ENCODE results near the gene RAC2. TPM values are rescaled to one million over a fixed set of nuclear protein-coding genes. Genes with fewer than 3 reads are reported as not detected.

RAC2 gene
- total and polyA plus RNA-seq, 2 of the 8 experiments (the other 6 are each of a cell fraction or from before 2014, with no cell fraction given) = 2.3 to 4.3 TPM

GRCh38 chr22:37269936-37270678 lies 26.0 kb upstream of the RAC2 start:
- no peak overlapping the region for H3K27ac ChIP-seq (ENCODE audit: low read depth, low read length)
- no peak for TF ChIP-seq SIN3A (conservative IDR thresholded peaks at IDR 0.05 in 1 of 2, IDR thresholded peaks at IDR 0.05 in 1 of 2; ENCODE audit: low read depth in 1 of 2, low read length in 2 of 2)
- TF ChIP-seq TBP (IDR thresholded peaks at IDR 0.05; ENCODE audit: low read depth, low read length) = no peak
- no peak for TF ChIP-seq JUN (IDR thresholded peaks at IDR 0.05; ENCODE audit: low read depth, low read length)
- no peak overlapping the region for H3K18ac ChIP-seq (ENCODE audit: extremely low read depth, low read length)
- H3K56ac ChIP-seq (replicated peaks; ENCODE audit: insufficient read length, low read depth, low read length) = no peak overlapping the region
- no peaks in the 10 kb centered on the region for H3K36me3 ChIP-seq (ENCODE audit: control insufficient read depth in 2 of 4, insufficient read depth in 4 of 4, low read length in 3 of 4)
- H3K4me2 ChIP-seq (ENCODE audit: insufficient read depth in 1 of 2, low read depth in 2 of 2, low read length in 2 of 2) = no peak overlapping the region
- no peak overlapping the region for H2BK5ac ChIP-seq (ENCODE audit: low read depth, low read length)
- H3K23me2 ChIP-seq (ENCODE audit: low read depth, low read length) = 0 out of 2 replicates have a peak, but pooled peaks cover 2% of the 10 kb centered on the region
- FAIRE-seq = no peak
- H4K20me1 ChIP-seq (replicated peaks in 1 of 2; ENCODE audit: control insufficient read depth in 1 of 2, insufficient read depth in 2 of 2, low read length in 2 of 2) = no peaks in the 10 kb centered on the region
- ChIA-PET CTCF (ENCODE audit: partially characterized antibody) (interaction anchor here (0.7 to 6.9 kb wide), 4 partner anchors 10 to 192 kb away, joined by 3 to 48 read pairs (median 18); partner anchors contain the start of gene CYTH4), POLR2A (ENCODE audit: partially characterized antibody) (no interaction called here)
- no peak overlapping the region for H2BK12ac ChIP-seq (ENCODE audit: low read depth, low read length)
- H3K23ac ChIP-seq (ENCODE audit: insufficient read length) = no peak overlapping the region
- H4K5ac ChIP-seq (ENCODE audit: insufficient read length, low read depth, low read length) = no peak overlapping the region
- no peak overlapping the region for H2AK5ac ChIP-seq (ENCODE audit: low read depth, low read length)
- no peak overlapping the region for H3K4me3 ChIP-seq (ENCODE audit: extremely low read depth in 1 of 4, insufficient read depth in 2 of 4, low read depth in 3 of 4, low read length in 4 of 4)
- WGBS, 2 experiments (ENCODE audit: extremely low coverage in 1 of 2, insufficient coverage in 1 of 2, insufficient read length in 1 of 2, insufficient replicate concordance in 2 of 2, low coverage in 1 of 2, low lambda C conversion rate in 2 of 2, missing lambda C conversion rate in 1 of 2) = 88% methylated on average over 8 of the region's 8 CpGs; no CpG with 5 or more reads in 1 of the 2 experiments
- no peak overlapping the region for H2BK20ac ChIP-seq (ENCODE audit: low read length)
- no peak for DNase-seq (ENCODE audit: low read depth in 1 of 2, low spot score in 2 of 2)
- no peak overlapping the region for H4K91ac ChIP-seq (replicated peaks; ENCODE audit: insufficient read length, low read length)
- no peak overlapping the region for H2BK15ac ChIP-seq (ENCODE audit: low read length)
- peaks cover 0 to 2% (median 0%) of the 10 kb centered on the region in 4 experiments; a peak in 2 of 7 replicates for H3K4me1 ChIP-seq (replicated peaks in 1 of 4; ENCODE audit: control insufficient read depth in 3 of 4, insufficient read depth in 4 of 4, low read length in 3 of 4)
- H3K9me3 ChIP-seq (ENCODE audit: insufficient read depth in 2 of 2, low read depth in 1 of 2, low read length in 1 of 2) = no peaks in the 10 kb centered on the region
- H3K79me2 ChIP-seq (ENCODE audit: control insufficient read depth in 1 of 2, insufficient read depth in 2 of 2, low read length in 2 of 2) = no peaks in the 10 kb centered on the region
- no peak overlapping the region for H3K4ac ChIP-seq (replicated peaks; ENCODE audit: insufficient read length, low read depth, low read length)
- no peaks in the 10 kb centered on the region for H3K79me1 ChIP-seq (ENCODE audit: low read depth, low read length)
- no peak overlapping the region for H2BK120ac ChIP-seq (replicated peaks; ENCODE audit: low read depth, low read length)
- H3K27me3 ChIP-seq (replicated peaks in 1 of 4; ENCODE audit: control insufficient read depth in 3 of 4, extremely low read depth in 1 of 4, insufficient read depth in 3 of 4, low read length in 3 of 4) = no peaks in the 10 kb centered on the region
- no peak overlapping the region for H3K14ac ChIP-seq (ENCODE audit: insufficient read length)
- H4K8ac ChIP-seq (ENCODE audit: extremely low read depth, insufficient read depth, low read length) = no peak overlapping the region
- no peak overlapping the region for H2AFZ ChIP-seq (ENCODE audit: low read length)
- no peak overlapping the region for H3K9ac ChIP-seq (replicated peaks in 1 of 4; ENCODE audit: extremely low read depth in 1 of 4, low read depth in 3 of 4, low read length in 3 of 4)
